NCI-H69 (cell line): ENCODE data around the gene LRIG2.
"Not testable (repeated sequence)": the region's sequence is repeated elsewhere in the genome, so short reads cannot be mapped to it uniquely, and the experiment has no call there.

ENCODE experiments used
- DNase-seq: peaks from one replicate; lab custom pipeline; 2025; lab: John Stamatoyannopoulos, UW

The LRIG2 gene

GRCh38 chr1:113058941-113059706, 13.9 kb upstream of the LRIG2 start:
- DNase-seq, result peak; percentile 62

- not testable (repeated sequence) for DNase-seq
These were observed 9.5 kb upstream of the LRIG2 start for GRCh38 chr1:113063456-113063855.

GRCh38 chr1:113072141-113072756, 749 bp upstream of the LRIG2 start:
- no peak for DNase-seq

- DNase-seq, result peak; percentile 74
These were observed 517 bp downstream of the LRIG2 start for GRCh38 chr1:113073479-113073950.

GRCh38 chr1:113074237-113074636, 1.2 kb downstream of the LRIG2 start:
- no peak for DNase-seq

- DNase-seq, result not testable (repeated sequence)
These were observed 5.0 kb downstream of the LRIG2 start for GRCh38 chr1:113077978-113078377.

- no peak for DNase-seq
These were observed 13.5 kb downstream of the LRIG2 start for GRCh38 chr1:113086541-113086940.

GRCh38 chr1:113088972-113089371, 16.0 kb downstream of the LRIG2 start:
- DNase-seq, result no peak

- no peak for DNase-seq
These were observed 17.1 kb downstream of the LRIG2 start for GRCh38 chr1:113090051-113090450.

- no peak for DNase-seq
These were observed 19.1 kb downstream of the LRIG2 start for GRCh38 chr1:113091988-113092594.

GRCh38 chr1:113094506-113094905, 21.5 kb downstream of the LRIG2 start:
- no peak for DNase-seq

GRCh38 chr1:113095790-113096455, 22.9 kb downstream of the LRIG2 start:
- DNase-seq, result no peak

GRCh38 chr1:113096493-113096892, 23.5 kb downstream of the LRIG2 start:
- no peak for DNase-seq

GRCh38 chr1:113101588-113101987, 28.6 kb downstream of the LRIG2 start:
- DNase-seq, result no peak

GRCh38 chr1:113103048-113103447, 30.1 kb downstream of the LRIG2 start:
- no peak for DNase-seq

- DNase-seq, result no peak
These were observed 31.0 kb downstream of the LRIG2 start for GRCh38 chr1:113103977-113104376.

GRCh38 chr1:113106910-113107309, 33.9 kb downstream of the LRIG2 start:
- DNase-seq, result no peak

GRCh38 chr1:113109908-113110554, 37.0 kb downstream of the LRIG2 start:
- no peak for DNase-seq

GRCh38 chr1:113118266-113118665, 45.3 kb downstream of the LRIG2 start:
- no peak for DNase-seq

- DNase-seq, result no peak
These were observed 50.7 kb downstream of the LRIG2 start for GRCh38 chr1:113123737-113124136.

GRCh38 chr1:113124366-113124765, 51.4 kb downstream of the LRIG2 start:
- no peak for DNase-seq

GRCh38 chr1:113125517-113125916, 52.5 kb downstream of the LRIG2 start:
- DNase-seq, result no peak
